ENCODE results near the gene CHST2.
"Not testable (repeated sequence)": the region's sequence is repeated elsewhere in the genome, so short reads cannot be mapped to it uniquely, and the experiment has no call there.

The CHST2 gene

GRCh38 chr3:143119009-143119914 lies at the start of gene CHST2:
Gene CHST2 (plus strand): TSS chr3:143119771. CDS start chr3:143120817, 1,046 bp downstream.
- no peak for TF ChIP-seq CTCF (IDR thresholded peaks at IDR 0.05; ENCODE audit: borderline replicate concordance, insufficient read depth, low read depth, low read length)
- H3K4me3 ChIP-seq (ENCODE audit: low read depth, low read length): peak within 1 kb of the TSS; percentile 98

GRCh38 chr3:143070977-143071551 lies 48.5 kb upstream of the CHST2 start:
- H3K4me3 ChIP-seq (ENCODE audit: low read depth, low read length): no peak overlapping the region
- TF ChIP-seq CTCF (IDR thresholded peaks at IDR 0.05; ENCODE audit: borderline replicate concordance, insufficient read depth, low read depth, low read length): no peak

GRCh38 chr3:143071776-143072175 lies 47.8 kb upstream of the CHST2 start:
- H3K4me3 ChIP-seq (ENCODE audit: low read depth, low read length): no peak overlapping the region
- no peak for TF ChIP-seq CTCF (IDR thresholded peaks at IDR 0.05; ENCODE audit: borderline replicate concordance, insufficient read depth, low read depth, low read length)

- not testable (repeated sequence) for H3K4me3 ChIP-seq (ENCODE audit: low read depth, low read length)
Observed at GRCh38 chr3:143072298-143073020, 47.1 kb upstream of the CHST2 start.

- not testable (repeated sequence) for H3K4me3 ChIP-seq (ENCODE audit: low read depth, low read length)
Observed at GRCh38 chr3:143073541-143073940, 46.0 kb upstream of the CHST2 start.

- H3K4me3 ChIP-seq (ENCODE audit: low read depth, low read length): not testable (repeated sequence)
Observed at GRCh38 chr3:143073983-143074382, 45.6 kb upstream of the CHST2 start.

GRCh38 chr3:143078883-143079282 lies 40.7 kb upstream of the CHST2 start:
- no peak for TF ChIP-seq CTCF (IDR thresholded peaks at IDR 0.05; ENCODE audit: borderline replicate concordance, insufficient read depth, low read depth, low read length)
- H3K4me3 ChIP-seq (ENCODE audit: low read depth, low read length): no peak overlapping the region

GRCh38 chr3:143080196-143080595 lies 39.4 kb upstream of the CHST2 start:
- no peak for TF ChIP-seq CTCF (IDR thresholded peaks at IDR 0.05; ENCODE audit: borderline replicate concordance, insufficient read depth, low read depth, low read length)
- no peak overlapping the region for H3K4me3 ChIP-seq (ENCODE audit: low read depth, low read length)
